ENCODE data around the gene SCN9A. TPM values are rescaled to one million over a fixed set of nuclear protein-coding genes. Genes with fewer than 3 reads are reported as not detected.

SCN9A gene
- total and polyA plus RNA-seq, 2 of the 8 experiments (the other 6 are each of a cell fraction or from before 2014, with no cell fraction given): 1.6 to 6.2 TPM

GRCh38 chr2:166385313-166385712 is 9.6 kb upstream of the SCN9A start:
- H4K8ac ChIP-seq (ENCODE audit: extremely low read depth, insufficient read depth, low read length): no peak overlapping the region
- FAIRE-seq (no peak), DNase-seq (ENCODE audit: low read depth in 1 of 2, low spot score in 2 of 2) (no peak)
- H4K20me1 ChIP-seq (replicated peaks in 1 of 2; ENCODE audit: control insufficient read depth in 1 of 2, insufficient read depth in 2 of 2, low read length in 2 of 2): no peaks in the 10 kb centered on the region
- H2BK120ac ChIP-seq (replicated peaks; ENCODE audit: low read depth, low read length): no peak overlapping the region
- no peak overlapping the region for H2BK20ac ChIP-seq (ENCODE audit: low read length)
- H3K27ac ChIP-seq (ENCODE audit: low read depth, low read length): no peak overlapping the region
- H3K79me2 ChIP-seq (ENCODE audit: control insufficient read depth in 1 of 2, insufficient read depth in 2 of 2, low read length in 2 of 2): no peaks in the 10 kb centered on the region
- no peak overlapping the region for H3K4me2 ChIP-seq (ENCODE audit: insufficient read depth in 1 of 2, low read depth in 2 of 2, low read length in 2 of 2)
- no peak overlapping the region for H4K91ac ChIP-seq (replicated peaks; ENCODE audit: insufficient read length, low read length)
- POLR2A ChIA-PET (ENCODE audit: partially characterized antibody): no interaction called here
- H3K27me3 ChIP-seq (replicated peaks in 1 of 4; ENCODE audit: control insufficient read depth in 3 of 4, extremely low read depth in 1 of 4, insufficient read depth in 3 of 4, low read length in 3 of 4): no peaks in the 10 kb centered on the region
- H3K79me1 ChIP-seq (ENCODE audit: low read depth, low read length): no peaks in the 10 kb centered on the region
- no peak overlapping the region for H3K56ac ChIP-seq (replicated peaks; ENCODE audit: insufficient read length, low read depth, low read length)
- WGBS, 2 experiments (ENCODE audit: extremely low coverage in 1 of 2, insufficient coverage in 1 of 2, insufficient read length in 1 of 2, insufficient replicate concordance in 2 of 2, low coverage in 1 of 2, low lambda C conversion rate in 2 of 2, missing lambda C conversion rate in 1 of 2): 94% methylated on average over 1 of the region's 1 CpG; no CpG with 5 or more reads in 1 of the 2 experiments
- H3K23me2 ChIP-seq (ENCODE audit: low read depth, low read length): no peaks in the 10 kb centered on the region
- no peak overlapping the region for H3K14ac ChIP-seq (ENCODE audit: insufficient read length)
- H3K4ac ChIP-seq (replicated peaks; ENCODE audit: insufficient read length, low read depth, low read length): no peak overlapping the region
- H3K36me3 ChIP-seq (ENCODE audit: control insufficient read depth in 2 of 4, insufficient read depth in 4 of 4, low read length in 3 of 4): no peaks in the 10 kb centered on the region
- H2BK15ac ChIP-seq (ENCODE audit: low read length): no peak overlapping the region
- H3K9ac ChIP-seq (replicated peaks in 1 of 4; ENCODE audit: extremely low read depth in 1 of 4, low read depth in 3 of 4, low read length in 3 of 4): no peak overlapping the region
- no peaks in the 10 kb centered on the region for H3K9me3 ChIP-seq (ENCODE audit: insufficient read depth in 2 of 2, low read depth in 1 of 2, low read length in 1 of 2)
- H2BK5ac ChIP-seq (ENCODE audit: low read depth, low read length): no peak overlapping the region
- H2AK5ac ChIP-seq (ENCODE audit: low read depth, low read length): no peak overlapping the region
- no peak overlapping the region for H3K18ac ChIP-seq (ENCODE audit: extremely low read depth, low read length)
- CTCF ChIA-PET (ENCODE audit: partially characterized antibody): interaction anchor here (0.6 to 3.3 kb wide), 14 partner anchors 10 to 327 kb away, joined by 3 to 20 read pairs (median 3); partner anchors contain the start of gene SCN9A
- no peaks in the 10 kb centered on the region for H3K4me1 ChIP-seq (replicated peaks in 1 of 4; ENCODE audit: control insufficient read depth in 3 of 4, insufficient read depth in 4 of 4, low read length in 3 of 4)
- no peak overlapping the region for H2AFZ ChIP-seq (ENCODE audit: low read length)
- H2BK12ac ChIP-seq (ENCODE audit: low read depth, low read length): no peak overlapping the region
- no peak overlapping the region for H3K4me3 ChIP-seq (ENCODE audit: extremely low read depth in 1 of 4, insufficient read depth in 2 of 4, low read depth in 3 of 4, low read length in 4 of 4)
- H4K5ac ChIP-seq (ENCODE audit: insufficient read length, low read depth, low read length): no peak overlapping the region
- H3K23ac ChIP-seq (ENCODE audit: insufficient read length): no peak overlapping the region
- TF ChIP-seq TBP (IDR thresholded peaks at IDR 0.05; ENCODE audit: low read depth, low read length) (no peak), RAD21 (IDR thresholded peaks at IDR 0.05 in 1 of 2, conservative IDR thresholded peaks at IDR 0.05 in 1 of 2; ENCODE audit: low read depth in 2 of 2, low read length in 2 of 2) (no peak), TCF12 (IDR thresholded peaks at IDR 0.05; ENCODE audit: low read depth, low read length) (no peak), CTCF (IDR thresholded peaks at IDR 0.05; ENCODE audit: control extremely low read depth in 1 of 3, insufficient read depth in 1 of 3, low read depth in 1 of 3, low read length in 3 of 3) (no peak), GABPA (IDR thresholded peaks at IDR 0.05; ENCODE audit: borderline replicate concordance, insufficient read depth, low read length) (no peak), RXRA (IDR thresholded peaks at IDR 0.05; ENCODE audit: insufficient read depth, low read depth, low read length) (no peak), EP300 (IDR thresholded peaks at IDR 0.05; ENCODE audit: borderline replicate concordance in 1 of 2, low read depth in 2 of 2, low read length in 2 of 2) (no peak), SP2 (IDR thresholded peaks at IDR 0.05; ENCODE audit: low read length) (no peak), EGR1 (IDR thresholded peaks at IDR 0.05; ENCODE audit: borderline replicate concordance, low read depth, low read length) (no peak), CBX5 (IDR thresholded peaks at IDR 0.05; ENCODE audit: low read depth, low read length) (no peak)

Measured in H1 (cell line).